ENCODE measurements around the gene FRYL. TPM values are rescaled to one million over a fixed set of nuclear protein-coding genes. Genes with fewer than 3 reads are reported as not detected.

Gene FRYL
- total RNA-seq, 1 experiment from 2014 or later, result 28.5 TPM

- H3K27ac ChIP-seq, result no peak overlapping the region
- DNase-seq (ENCODE audit: low read depth in 1 of 2, low spot score in 2 of 2), result no peak
- H3K4me1 ChIP-seq (replicated peaks), result no peaks in the 10 kb centered on the region
- no peaks in the 10 kb centered on the region; the same call in 1 of the 2 replicates for H3K36me3 ChIP-seq
- no peak overlapping the region for H3K4me3 ChIP-seq
- H3K9me3 ChIP-seq (replicated peaks), result no peaks in the 10 kb centered on the region
- H3K27me3 ChIP-seq (replicated peaks), result no peaks in the 10 kb centered on the region
Observed at GRCh38 chr4:48602763-48603162, 177.3 kb downstream of the FRYL start.

- Histone ChIP-seq H3K4me3 (no peak overlapping the region), H3K9me3 (replicated peaks) (no peaks in the 10 kb centered on the region), H3K4me1 (replicated peaks) (no peaks in the 10 kb centered on the region), H3K36me3 (no peaks in the 10 kb centered on the region; the same call in 1 of the 2 replicates), H3K27me3 (replicated peaks) (no peaks in the 10 kb centered on the region), H3K27ac (no peak overlapping the region)
- peak in 1 of 2 experiments; percentile 6 for DNase-seq (ENCODE audit: low read depth in 1 of 2, low spot score in 2 of 2)
Observed at GRCh38 chr4:48602222-48602621, 177.9 kb downstream of the FRYL start.

DNA sequence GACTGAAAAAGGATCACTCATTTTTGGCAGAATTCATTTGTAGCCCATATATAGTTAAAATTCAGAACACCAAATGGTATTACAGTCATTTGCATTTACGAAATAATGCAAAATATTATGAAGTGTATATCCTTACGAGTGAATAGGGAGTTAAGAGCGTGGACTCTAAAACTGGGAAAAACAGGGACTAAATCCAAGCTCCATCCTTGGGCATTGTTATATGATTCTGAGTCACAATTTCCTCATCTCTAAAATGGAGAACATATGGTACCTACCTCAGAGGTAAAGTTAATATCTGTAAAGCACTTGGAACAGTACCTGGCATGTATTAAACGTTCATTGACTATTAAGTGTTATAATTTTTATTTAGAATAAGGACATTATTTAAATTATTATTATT is 183.7 kb downstream of the FRYL start:
- no peak for DNase-seq (ENCODE audit: low read depth in 1 of 2, low spot score in 2 of 2)
- Histone ChIP-seq H3K27ac (no peak overlapping the region), H3K36me3 (no peaks in the 10 kb centered on the region; the same call in 1 of the 2 replicates), H3K27me3 (replicated peaks) (no peaks in the 10 kb centered on the region), H3K4me1 (replicated peaks) (no peaks in the 10 kb centered on the region), H3K9me3 (replicated peaks) (no peaks in the 10 kb centered on the region), H3K4me3 (no peak overlapping the region)

- Histone ChIP-seq H3K27me3 (replicated peaks) (no peaks in the 10 kb centered on the region), H3K9me3 (replicated peaks) (no peaks in the 10 kb centered on the region), H3K27ac (no peak overlapping the region), H3K4me3 (no peak overlapping the region), H3K36me3 (peaks cover 3% of the 10 kb centered on the region), H3K4me1 (replicated peaks) (no peaks in the 10 kb centered on the region)
- no peak for DNase-seq (ENCODE audit: low read depth in 1 of 2, low spot score in 2 of 2)
Observed at GRCh38 chr4:48594180-48594579, 185.9 kb downstream of the FRYL start.

- Histone ChIP-seq H3K4me1 (replicated peaks) (no peaks in the 10 kb centered on the region), H3K36me3 (peaks cover 3% of the 10 kb centered on the region; the same call in 1 of the 2 replicates), H3K4me3 (no peak overlapping the region), H3K27me3 (replicated peaks) (no peaks in the 10 kb centered on the region), H3K9me3 (replicated peaks) (no peaks in the 10 kb centered on the region), H3K27ac (no peak overlapping the region)
- no peak for DNase-seq (ENCODE audit: low read depth in 1 of 2, low spot score in 2 of 2)
Observed at GRCh38 chr4:48591372-48591771, 188.7 kb downstream of the FRYL start.

- Histone ChIP-seq H3K4me3 (no peak overlapping the region), H3K27me3 (replicated peaks) (no peaks in the 10 kb centered on the region), H3K36me3 (peaks cover 3% of the 10 kb centered on the region; the same call in 1 of the 2 replicates), H3K4me1 (replicated peaks) (no peaks in the 10 kb centered on the region), H3K9me3 (replicated peaks) (no peaks in the 10 kb centered on the region), H3K27ac (no peak overlapping the region)
- DNase-seq (ENCODE audit: low read depth in 1 of 2, low spot score in 2 of 2), result no peak
Observed at GRCh38 chr4:48590884-48591283, 189.2 kb downstream of the FRYL start.

DNA sequence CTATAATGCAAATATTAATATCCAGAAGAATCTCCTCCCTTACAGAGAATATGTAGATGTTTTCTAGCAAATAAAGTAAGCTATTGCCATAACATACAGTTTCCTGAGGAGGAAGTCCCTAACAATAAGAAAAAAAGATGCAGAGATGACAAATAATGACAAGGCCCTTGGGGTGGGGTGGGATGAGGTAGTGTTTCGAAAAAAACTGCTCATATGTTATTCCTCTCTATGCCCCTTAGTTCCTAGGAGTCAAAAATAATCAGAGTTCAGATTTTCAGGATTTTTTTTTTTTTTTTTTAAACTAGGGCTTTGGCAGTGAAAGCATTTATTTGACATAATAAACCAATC is 191.0 kb downstream of the FRYL start:
- H3K4me3 ChIP-seq, result no peak overlapping the region
- H3K27me3 ChIP-seq (replicated peaks), result no peaks in the 10 kb centered on the region
- H3K36me3 ChIP-seq, result peaks cover 3% of the 10 kb centered on the region; the same call in 1 of the 2 replicates
- H3K27ac ChIP-seq, result no peak overlapping the region
- H3K9me3 ChIP-seq (replicated peaks), result no peaks in the 10 kb centered on the region
- no peak for DNase-seq (ENCODE audit: low read depth in 1 of 2, low spot score in 2 of 2)
- no peaks in the 10 kb centered on the region for H3K4me1 ChIP-seq (replicated peaks)

DNA sequence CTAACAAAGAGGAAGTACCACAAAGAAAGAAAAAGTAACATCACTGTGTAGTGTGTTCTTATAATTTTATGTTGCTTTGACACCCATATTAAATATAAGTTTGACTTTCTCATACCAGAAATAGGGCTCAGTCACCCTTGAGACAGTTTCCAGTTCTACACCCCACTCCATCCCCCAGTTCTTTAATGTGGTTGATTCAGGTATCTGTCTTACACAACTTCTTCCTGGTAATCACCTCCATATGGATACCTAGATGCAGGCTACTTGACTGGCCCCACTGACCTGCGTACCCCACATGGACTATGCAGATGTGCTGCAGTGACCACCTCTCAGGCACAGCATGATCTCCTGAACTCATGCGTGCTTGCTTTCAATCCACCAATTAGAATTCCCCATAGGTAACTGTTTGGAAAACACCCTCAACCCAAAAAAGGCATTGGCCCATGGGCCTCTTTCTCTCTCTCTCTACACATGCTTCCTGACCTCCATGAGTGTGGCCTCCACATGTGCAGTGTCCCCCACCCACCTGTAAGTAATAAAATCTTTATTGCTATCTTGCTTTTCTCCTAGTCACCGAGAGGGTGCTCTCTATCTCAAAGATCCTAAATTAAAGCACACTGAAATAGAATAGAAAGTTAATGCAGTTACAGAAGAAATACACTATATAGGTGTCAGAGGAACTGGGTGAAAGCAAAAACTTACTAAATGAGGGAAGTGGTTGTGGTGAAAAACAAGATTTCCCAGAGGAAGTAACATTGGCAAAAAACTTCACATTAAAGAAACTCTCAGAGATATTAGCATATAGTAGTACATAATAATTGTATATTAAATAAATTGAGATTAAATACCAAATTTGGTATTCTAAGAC is 191.6 kb downstream of the FRYL start:
- no peaks in the 10 kb centered on the region for H3K27me3 ChIP-seq (replicated peaks)
- H3K4me3 ChIP-seq, result no peak overlapping the region
- DNase-seq (ENCODE audit: low read depth in 1 of 2, low spot score in 2 of 2), result no peak
- H3K9me3 ChIP-seq (replicated peaks), result no peaks in the 10 kb centered on the region
- no peaks in the 10 kb centered on the region for H3K4me1 ChIP-seq (replicated peaks)
- H3K27ac ChIP-seq, result no peak overlapping the region
- H3K36me3 ChIP-seq, result peaks cover 3% of the 10 kb centered on the region; the same call in 1 of the 2 replicates

GRCh38 chr4:48585401-48585800 is 194.7 kb downstream of the FRYL start:
- Histone ChIP-seq H3K9me3 (replicated peaks) (no peaks in the 10 kb centered on the region), H3K36me3 (peaks cover 9% of the 10 kb centered on the region), H3K4me3 (no peak overlapping the region), H3K27me3 (replicated peaks) (no peaks in the 10 kb centered on the region), H3K4me1 (replicated peaks) (no peaks in the 10 kb centered on the region), H3K27ac (no peak overlapping the region)
- no peak for DNase-seq (ENCODE audit: low read depth in 1 of 2, low spot score in 2 of 2)

DNA sequence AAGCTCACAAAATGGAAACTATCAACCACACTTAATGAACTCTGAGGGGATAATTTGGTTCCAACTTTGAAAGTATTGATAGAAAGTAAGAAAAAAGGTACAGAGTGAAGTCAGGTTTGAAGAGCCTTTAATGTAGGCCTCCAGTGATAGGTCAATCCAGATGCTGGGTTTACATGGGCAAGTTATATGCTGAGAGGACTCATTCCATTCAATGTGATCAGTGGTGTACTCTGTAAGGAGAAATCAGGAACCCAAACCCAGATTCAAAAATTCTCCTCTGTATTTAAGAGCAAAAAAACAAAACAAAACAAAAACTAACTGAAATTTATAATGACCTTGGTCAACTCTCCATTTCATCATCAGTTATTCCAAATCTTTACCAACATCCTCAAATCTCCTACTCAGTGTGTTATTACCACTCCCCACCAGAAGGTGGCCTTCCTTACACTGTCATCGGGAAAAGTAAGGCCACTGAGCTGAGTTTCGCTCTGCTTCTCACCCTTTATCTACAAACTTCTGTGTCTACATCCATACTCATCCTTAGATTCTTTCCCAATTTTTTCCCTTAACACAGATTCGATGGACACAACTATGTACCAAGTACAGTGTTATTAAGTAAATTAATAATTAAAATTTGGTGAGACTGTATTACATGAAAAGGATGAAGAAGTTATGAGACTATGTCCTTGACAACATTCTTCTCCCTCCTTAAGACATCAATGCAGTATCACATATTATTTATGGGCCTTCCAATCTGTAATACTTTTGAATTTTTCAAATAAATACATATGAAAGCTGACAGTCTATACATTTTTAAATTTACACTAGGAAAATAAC is 201.7 kb downstream of the FRYL start:
- Histone ChIP-seq H3K27ac (no peak overlapping the region), H3K27me3 (replicated peaks) (no peaks in the 10 kb centered on the region), H3K4me3 (no peak overlapping the region), H3K9me3 (replicated peaks) (no peaks in the 10 kb centered on the region), H3K4me1 (replicated peaks) (no peaks in the 10 kb centered on the region), H3K36me3 (peaks cover 11% of the 10 kb centered on the region; the same call in 1 of the 2 replicates)
- DNase-seq (ENCODE audit: low read depth in 1 of 2, low spot score in 2 of 2), result peak in 1 of 2 experiments; percentile 37

DNA sequence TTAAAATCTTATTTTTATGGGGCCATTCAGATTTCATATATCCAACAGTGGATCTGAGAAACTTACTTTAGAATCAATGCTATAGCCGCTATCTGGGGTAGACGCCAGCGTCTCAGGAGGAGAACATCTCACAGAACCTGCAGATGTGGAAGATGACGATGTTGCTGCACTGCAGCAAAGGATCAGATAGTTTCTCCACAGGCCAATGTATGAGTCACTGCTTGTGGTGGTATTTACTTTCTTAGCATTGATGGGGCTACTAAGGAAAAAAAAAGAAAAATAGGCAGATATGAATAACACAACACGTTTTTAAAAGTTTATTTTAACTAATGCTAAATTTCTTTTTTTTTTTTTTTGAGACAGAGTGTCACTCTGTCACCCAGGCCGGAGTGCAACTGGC is 204.1 kb downstream of the FRYL start:
- DNase-seq (ENCODE audit: low read depth in 1 of 2, low spot score in 2 of 2), result no peak
- Histone ChIP-seq H3K27me3 (replicated peaks) (no peaks in the 10 kb centered on the region), H3K4me3 (no peak overlapping the region), H3K27ac (no peak overlapping the region), H3K9me3 (replicated peaks) (no peaks in the 10 kb centered on the region), H3K36me3 (peaks cover 12% of the 10 kb centered on the region; the same call in 1 of the 2 replicates), H3K4me1 (replicated peaks) (peaks cover under 1% of the 10 kb centered on the region; the same call in 1 of the 2 replicates)

GRCh38 chr4:48571471-48571870 is 208.6 kb downstream of the FRYL start:
- DNase-seq (ENCODE audit: low read depth in 1 of 2, low spot score in 2 of 2), result no peak
- H3K9me3 ChIP-seq (replicated peaks), result no peaks in the 10 kb centered on the region
- H3K36me3 ChIP-seq, result peaks cover 17% of the 10 kb centered on the region; the same call in 1 of the 2 replicates
- H3K4me3 ChIP-seq, result no peak overlapping the region
- no peak overlapping the region for H3K27ac ChIP-seq
- peaks cover 3% of the 10 kb centered on the region; the same call in 1 of the 2 replicates for H3K4me1 ChIP-seq (replicated peaks)
- no peaks in the 10 kb centered on the region for H3K27me3 ChIP-seq (replicated peaks)

GRCh38 chr4:48570646-48571220 is 209.3 kb downstream of the FRYL start:
- no peak overlapping the region for H3K27ac ChIP-seq
- peaks cover 3% of the 10 kb centered on the region; the same call in 1 of the 2 replicates for H3K4me1 ChIP-seq (replicated peaks)
- H3K36me3 ChIP-seq, result peaks cover 17% of the 10 kb centered on the region; the same call in 1 of the 2 replicates
- no peaks in the 10 kb centered on the region for H3K27me3 ChIP-seq (replicated peaks)
- H3K9me3 ChIP-seq (replicated peaks), result no peaks in the 10 kb centered on the region
- no peak overlapping the region for H3K4me3 ChIP-seq
- no peak for DNase-seq (ENCODE audit: low read depth in 1 of 2, low spot score in 2 of 2)
